Islet of Langerhans (tissue), 1 donor: ENCODE results near the gene SLC13A1.
"Not testable (repeated sequence)": the region's sequence is repeated elsewhere in the genome, so short reads cannot be mapped to it uniquely, and the experiment has no call there.

Source experiments
- FAIRE-seq: peaks from one replicate; lab custom pipeline; 2011; peaks lifted over from hg19 to GRCh38; lab: Jason Lieb, UNC

SLC13A1 gene

GRCh38 chr7:123125231-123125630 lies 74.5 kb downstream of the SLC13A1 start:
- no peak for FAIRE-seq

DNA sequence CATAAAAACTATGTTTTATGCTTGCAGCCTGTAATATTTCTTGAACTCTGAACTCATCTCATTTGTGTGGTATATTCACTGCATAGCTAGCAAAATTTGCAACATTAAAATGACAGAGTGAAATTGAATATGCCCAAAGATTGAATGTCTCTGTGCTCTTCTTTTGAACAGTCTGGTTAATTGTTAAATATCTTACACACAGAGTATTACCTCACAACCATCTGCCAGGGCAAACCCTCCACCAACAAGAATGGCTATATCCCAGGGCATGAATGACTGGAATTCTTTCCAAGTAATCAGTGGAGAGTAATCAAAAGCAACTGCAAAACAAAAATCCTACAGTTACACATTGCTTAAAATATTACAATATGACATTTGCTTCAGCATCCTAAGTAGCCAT lies 76.9 kb downstream of the SLC13A1 start:
- no peak for FAIRE-seq

DNA sequence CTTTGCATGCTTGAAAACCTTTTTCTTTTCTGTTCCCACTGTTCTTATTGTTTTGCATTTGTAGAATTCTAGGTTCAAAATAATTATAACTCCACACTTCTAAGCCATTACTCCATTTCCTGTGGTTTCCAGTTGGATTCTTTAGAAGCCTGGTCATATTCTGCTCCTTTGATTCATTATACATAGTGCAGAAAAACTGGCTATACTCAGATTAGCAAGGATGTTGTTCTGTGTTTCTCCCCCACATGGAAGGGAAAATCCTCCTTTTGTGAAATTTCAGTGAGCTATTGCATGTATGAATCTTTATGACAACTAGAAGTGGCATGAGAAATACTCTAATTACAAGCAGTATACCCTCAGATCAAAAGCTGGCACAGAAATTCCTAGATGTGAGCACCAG lies 79.5 kb downstream of the SLC13A1 start:
- no peak for FAIRE-seq

- FAIRE-seq: no peak
Observed at GRCh38 chr7:123115331-123115730, 84.4 kb downstream of the SLC13A1 start.

DNA sequence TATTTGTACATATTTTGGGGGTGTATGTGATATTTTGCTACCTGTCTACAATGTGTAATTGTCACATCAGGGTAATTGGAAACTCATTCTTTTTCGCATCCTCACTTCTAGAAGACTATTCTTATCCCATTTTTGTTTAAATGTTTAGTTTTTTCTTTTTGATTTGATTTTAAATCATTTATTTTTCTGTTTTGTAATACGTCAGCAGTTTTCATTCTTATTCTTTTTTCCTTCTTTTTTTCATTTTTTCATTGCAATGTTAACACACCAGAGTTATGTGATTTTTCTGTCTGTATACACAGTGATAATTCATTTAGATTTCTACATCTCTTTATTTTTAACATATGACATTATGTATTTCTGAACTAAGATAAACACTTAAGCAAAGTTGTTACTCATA lies 85.5 kb downstream of the SLC13A1 start:
- no peak for FAIRE-seq

DNA sequence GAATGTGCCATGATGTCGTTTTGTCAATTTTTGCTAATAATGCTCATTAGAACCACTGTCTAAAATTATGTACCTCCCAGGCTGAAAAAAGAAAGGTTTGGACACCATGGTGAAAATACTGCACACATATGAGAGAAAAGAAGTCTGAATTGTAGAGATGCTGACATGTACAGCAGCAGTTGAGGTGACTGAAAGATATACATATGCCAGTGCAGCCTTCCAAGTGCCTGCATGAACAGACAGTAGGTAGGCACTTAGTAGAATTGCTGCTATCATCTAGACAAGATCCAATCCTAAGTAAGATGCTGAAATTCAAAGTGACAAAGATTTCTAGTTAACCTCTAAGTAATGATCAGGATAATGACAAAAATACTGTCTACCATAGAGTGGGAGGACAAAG lies 86.9 kb downstream of the SLC13A1 start:
- FAIRE-seq: no peak

DNA sequence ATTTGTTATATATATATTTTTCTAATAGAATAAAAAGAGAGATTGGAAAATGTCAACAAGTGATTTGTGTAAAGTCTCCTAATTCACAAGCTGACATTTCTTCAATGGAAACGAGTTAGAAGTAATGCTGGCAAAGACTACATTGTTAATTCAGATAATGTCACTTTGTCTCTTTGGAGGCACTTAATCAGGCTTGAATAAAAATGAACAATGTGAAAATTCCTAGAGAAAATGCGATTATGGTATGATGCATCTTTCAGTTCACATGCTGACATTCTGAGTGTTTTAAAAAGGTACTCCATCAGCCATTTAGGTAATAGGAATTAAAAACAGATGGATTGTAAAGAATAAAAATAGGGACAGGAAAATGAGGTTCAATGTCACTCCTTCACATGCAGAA lies 100.1 kb downstream of the SLC13A1 start:
- FAIRE-seq: no peak

DNA sequence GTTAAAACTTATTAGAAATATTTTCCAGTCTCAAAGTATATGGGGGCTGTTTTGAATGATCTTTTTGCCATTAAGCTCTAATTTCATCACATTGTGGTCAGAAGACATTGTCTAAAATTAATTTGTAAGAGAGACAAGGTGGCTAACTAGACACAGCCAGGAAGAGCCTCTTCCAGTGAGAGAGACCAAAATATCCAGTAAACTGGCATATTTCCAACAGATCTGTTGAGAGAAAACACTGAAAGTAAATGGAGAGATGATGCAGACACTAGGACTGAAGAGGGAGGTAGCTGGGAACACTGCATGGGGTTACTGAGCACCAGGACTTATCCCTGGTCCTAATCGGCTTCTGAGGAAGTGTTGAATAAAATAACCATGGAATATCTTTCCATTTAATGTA lies 102.8 kb downstream of the SLC13A1 start:
- no peak for FAIRE-seq

DNA sequence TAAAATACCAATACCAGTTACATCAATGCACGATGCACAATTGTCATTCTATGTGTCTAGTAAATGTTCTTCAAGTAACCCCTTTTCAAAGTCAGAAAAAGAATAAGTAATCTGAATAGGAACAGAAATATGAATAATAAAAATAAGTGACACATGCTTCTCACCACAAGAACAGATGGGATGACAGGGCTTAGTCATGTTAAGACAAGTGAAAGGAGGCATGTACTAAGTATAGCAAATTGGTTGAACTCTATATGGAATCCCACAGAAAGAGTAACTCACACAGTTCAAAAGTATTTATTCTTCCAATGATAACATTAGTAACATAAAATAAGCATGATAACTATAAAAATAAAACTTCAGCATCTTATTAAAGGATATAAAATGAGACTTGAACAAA lies 103.3 kb downstream of the SLC13A1 start:
- FAIRE-seq: no peak

DNA sequence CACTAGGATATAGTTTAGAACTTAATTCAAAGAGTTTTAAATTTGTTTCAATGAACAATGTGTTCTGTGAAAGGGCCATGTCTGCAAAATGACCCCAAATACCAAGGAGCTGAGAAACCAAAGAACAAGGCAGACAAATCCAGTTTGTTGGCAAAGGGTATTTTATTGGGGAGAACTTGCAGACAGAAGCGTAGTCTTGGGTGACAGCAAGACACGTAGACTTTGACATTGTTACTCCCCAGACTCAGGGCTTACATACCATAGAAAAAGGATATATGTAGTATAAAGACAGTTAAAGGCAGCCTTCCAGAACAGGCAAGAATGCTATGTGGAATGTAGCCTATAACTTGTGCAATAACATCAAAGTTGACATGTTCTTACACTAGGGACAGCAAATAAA lies 109.3 kb downstream of the SLC13A1 start:
- FAIRE-seq: no peak

DNA sequence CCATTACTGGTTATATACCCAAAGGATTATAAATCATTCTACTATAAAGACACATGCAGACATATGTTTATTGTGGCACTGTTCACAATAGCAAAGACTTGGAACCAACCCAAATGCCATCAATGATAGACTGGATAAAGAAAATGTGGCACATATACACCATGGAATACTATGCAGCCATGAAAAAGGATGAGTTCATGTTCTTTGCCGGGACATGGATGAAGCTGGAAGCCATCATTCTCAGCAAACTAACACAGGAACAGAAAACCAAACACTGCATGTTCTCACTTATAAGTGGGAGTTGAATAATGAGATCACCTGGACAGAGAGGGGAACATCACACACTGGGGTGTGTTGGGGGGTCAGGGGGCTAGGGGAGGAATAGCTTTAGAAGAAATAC lies 112.9 kb downstream of the SLC13A1 start:
- not testable (repeated sequence) for FAIRE-seq

DNA sequence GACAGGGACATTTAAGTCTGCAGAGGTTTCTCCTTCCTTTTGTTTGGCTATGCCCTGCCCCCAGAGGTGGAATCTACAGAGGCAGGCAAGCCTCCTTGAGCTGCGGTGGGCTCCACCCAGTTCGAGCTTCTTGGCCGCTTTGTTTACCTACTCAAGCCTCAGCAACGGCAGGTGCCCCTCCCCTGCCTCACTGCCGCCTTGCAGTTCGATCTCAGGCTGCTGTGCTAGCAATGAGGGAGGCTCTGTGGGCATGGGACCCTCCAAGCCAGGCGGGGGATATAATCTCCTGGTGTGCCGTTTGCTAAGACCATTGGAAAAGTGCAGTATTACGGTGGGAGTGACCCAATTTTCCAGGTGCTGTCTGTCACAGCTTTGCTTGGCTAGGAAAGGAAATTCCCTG lies 114.9 kb downstream of the SLC13A1 start:
- FAIRE-seq: not testable (repeated sequence)

GRCh38 chr7:123079021-123079420 lies 120.7 kb downstream of the SLC13A1 start:
- FAIRE-seq: no peak

DNA sequence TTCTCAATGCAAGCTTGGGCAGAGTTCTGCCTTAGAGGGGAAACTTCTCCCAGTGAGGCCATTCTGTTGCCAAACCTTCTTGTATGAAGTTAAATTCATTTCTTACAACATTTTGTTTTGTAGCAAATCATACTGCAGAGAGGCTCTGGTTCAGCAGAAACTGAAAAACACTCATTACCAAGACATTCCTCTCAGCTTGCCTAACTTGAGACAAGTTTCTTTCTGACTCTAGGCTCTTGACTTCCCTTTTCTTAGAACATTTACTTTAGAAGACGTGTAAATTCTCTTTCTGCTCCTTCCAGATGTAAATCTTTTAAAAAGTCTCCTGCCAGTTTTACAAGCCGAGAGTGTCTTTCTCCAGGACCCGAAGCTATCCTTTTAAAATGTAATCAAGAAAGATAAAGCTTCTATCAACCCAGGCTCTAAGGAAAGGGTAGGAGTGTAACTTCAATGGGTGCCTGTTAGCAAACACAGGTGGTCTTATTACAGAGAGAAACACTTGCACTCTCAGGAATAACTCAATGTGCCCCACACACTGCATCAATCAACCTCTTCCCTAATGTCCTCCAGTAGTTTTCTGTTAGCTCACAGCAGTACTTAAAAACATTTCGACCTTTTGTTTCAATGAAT lies 123.8 kb downstream of the SLC13A1 start:
- FAIRE-seq: no peak

DNA sequence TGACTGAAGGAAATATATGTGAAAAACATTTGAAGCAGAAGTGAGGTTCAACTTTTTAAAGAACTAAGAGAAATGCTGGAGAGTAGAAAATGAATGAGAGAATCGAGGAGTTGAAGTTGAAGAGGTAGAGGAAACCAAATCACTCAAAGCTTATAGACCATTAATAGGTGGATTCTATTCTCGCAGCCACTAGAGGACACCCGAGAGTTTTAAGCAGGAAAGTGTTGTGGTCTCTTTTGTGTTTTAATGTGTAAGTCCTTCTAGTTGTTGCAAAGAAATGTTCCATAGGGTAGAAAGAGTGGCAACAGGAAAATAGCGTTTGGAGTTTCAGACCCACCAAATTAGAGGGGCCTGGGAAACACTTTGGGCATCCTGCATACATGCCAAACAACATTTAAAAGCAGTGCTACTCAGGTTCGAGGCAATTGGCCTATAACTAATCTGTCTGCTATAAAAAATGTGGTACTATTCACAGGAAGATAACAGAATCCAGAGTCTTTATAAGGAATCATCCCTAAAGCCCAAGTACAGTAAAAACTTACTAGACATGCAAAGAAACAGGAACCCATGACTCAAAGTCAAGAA lies 129.0 kb downstream of the SLC13A1 start:
- no peak for FAIRE-seq

DNA sequence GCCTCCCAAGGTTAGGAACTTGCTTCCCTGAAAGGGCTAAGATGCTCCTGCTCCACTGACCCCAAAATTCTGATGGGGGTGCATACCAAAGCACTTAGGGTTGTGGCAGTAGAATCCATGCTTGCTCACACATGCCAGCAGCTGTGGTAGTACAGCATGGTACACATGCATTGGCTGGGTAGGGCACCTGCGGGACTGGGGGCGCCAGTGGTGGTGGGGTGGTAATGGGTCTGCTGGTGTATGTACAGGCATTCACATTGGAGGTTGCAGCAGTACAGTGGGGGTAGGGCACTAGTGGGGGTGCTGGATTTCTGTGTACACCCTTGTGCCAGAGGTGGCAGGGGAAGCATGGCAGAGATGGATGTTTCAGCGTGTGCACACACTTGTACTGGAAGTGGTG lies 132.0 kb downstream of the SLC13A1 start:
- FAIRE-seq: no peak
